LNCaP clone FGC (cell line): ENCODE measurements around the gene IDH2.

Experiments used
- DNase-seq: peaks from one replicate; pipeline ENCODE4 v3.0.0-alpha.2; 2011; ENCODE audit warnings: low read depth
- H3K4me3 ChIP-seq: 2 replicates; pipeline ENCODE4 v1.5.1; 2011; ENCODE audit warnings: mild to moderate bottlenecking, low read depth, low read length, control low read depth
- CTCF ChIP-seq: IDR thresholded peaks from 2 replicates; pipeline ENCODE4 v1.5.1; 2012; ENCODE audit warnings: mild to moderate bottlenecking; ENCODE audit not compliant: control insufficient read depth, insufficient read depth; ENCODE audit errors: extremely low read depth

IDH2 gene

DNA sequence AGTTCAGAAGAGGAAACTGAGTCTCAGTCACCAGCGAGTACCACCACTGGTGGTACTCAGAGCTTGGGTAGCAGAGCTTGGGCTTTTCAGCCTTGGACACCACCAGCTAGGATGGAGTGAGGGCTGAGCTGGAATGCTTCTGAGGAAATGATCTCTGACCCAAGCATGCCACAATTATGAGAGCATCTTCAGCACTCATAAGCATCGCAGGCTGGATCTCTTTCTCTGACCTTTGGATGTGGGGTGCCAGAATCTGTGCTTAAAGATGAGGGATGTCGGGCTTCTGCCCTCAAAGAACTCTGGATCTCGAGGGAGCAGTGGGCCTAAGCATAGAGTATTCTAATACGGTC is 64.8 kb downstream of the IDH2 start:
- no peak for TF ChIP-seq CTCF
- DNase-seq, result no peak
- H3K4me3 ChIP-seq, result no peak overlapping the region

- DNase-seq, result no peak
- TF ChIP-seq CTCF, result no peak
Measured at GRCh38 chr15:90036806-90037510, 65.3 kb downstream of the IDH2 start.

GRCh38 chr15:90036343-90036742 is 65.9 kb downstream of the IDH2 start:
- TF ChIP-seq CTCF, result no peak
- H3K4me3 ChIP-seq, result no peak overlapping the region
- DNase-seq, result no peak

More at GRCh38 chr15:90036806-90037510, 65.3 kb downstream of the IDH2 start:
- H3K4me3 ChIP-seq, result no peak overlapping the region

- no peak overlapping the region for H3K4me3 ChIP-seq
- no peak for DNase-seq
- no peak for TF ChIP-seq CTCF
Measured at GRCh38 chr15:90035840-90036230, 66.4 kb downstream of the IDH2 start.

- no peak overlapping the region for H3K4me3 ChIP-seq
- peak; percentile 34 for DNase-seq
- TF ChIP-seq CTCF, result no peak
Measured at GRCh38 chr15:90035095-90035839, 67.0 kb downstream of the IDH2 start.

GRCh38 chr15:90033448-90033847 is 68.8 kb downstream of the IDH2 start:
- H3K4me3 ChIP-seq, result no peak overlapping the region
- TF ChIP-seq CTCF, result no peak
- DNase-seq, result no peak
